Panc1 (cell line): ENCODE measurements around the gene SLC6A19. TPM values are rescaled to one million over a fixed set of nuclear protein-coding genes. Genes with fewer than 3 reads are reported as not detected.

Experiments used
- ATAC-seq: fragments of 200-7000 bp; cut with Tn5 transposase; 2 replicates; pipeline ENCODE4 v1.9.1; 2020; ENCODE audit warnings: mild to moderate bottlenecking, moderate library complexity
- BruUV-seq: library from RNA; stranded (reverse); fragments of 400-500 nt; replicated peaks from 2 replicates; lab custom pipeline; 2021; lab: Mats Ljungman, UMichigan
- CTCF ChIA-PET: fragments of 300-600 bp; sonication (Branson Sonifier 250); formaldehyde crosslinking; loops from one replicate; lab custom pipeline; 2022; ENCODE audit warnings: antibody characterized with exemption; lab: Charles Lee
- POLR2A ChIA-PET: fragments of 300-600 bp; sonication (Branson Sonifier 250); formaldehyde crosslinking; loops from one replicate; lab custom pipeline; 2022; ENCODE audit warnings: antibody characterized with exemption; lab: Charles Lee
- DNase-seq: peaks from one replicate; pipeline ENCODE4 v3.0.0-alpha.2; 2010; ENCODE audit warnings: low read depth, low spot score
- H3K27ac ChIP-seq: 2 replicates; pipeline ENCODE4 v1.5.1; 2011; ENCODE audit warnings: mild to moderate bottlenecking, low read length, inconsistent platforms
- H3K27me3 ChIP-seq: fragments of 200-500 bp; sonication (Bioruptor generic); 2 replicates; pipeline ENCODE4 v1.6.0; 2014; ENCODE audit warnings: low read length, inconsistent platforms; ENCODE audit not compliant: control insufficient read depth, insufficient read depth
- H3K36me3 ChIP-seq: fragments of 200-500 bp; sonication (Bioruptor generic); 2 replicates; pipeline ENCODE4 v1.5.1; 2014; ENCODE audit warnings: inconsistent platforms, mild to moderate bottlenecking, low read length, moderate library complexity; ENCODE audit not compliant: control insufficient read depth, insufficient read depth
- H3K4me1 ChIP-seq: 2 replicates; pipeline ENCODE4 v1.5.1; 2011; ENCODE audit warnings: inconsistent platforms, mild to moderate bottlenecking, low read length, moderate library complexity; ENCODE audit not compliant: control insufficient read depth, insufficient read depth
- H3K4me3 ChIP-seq, 2 experiments: 2 replicates each; pipeline ENCODE4 v1.5.1; 2011 to 2012; ENCODE audit warnings: low read depth in 2 of 2, low read length in 2 of 2, mild to moderate bottlenecking in 2 of 2, inconsistent platforms in 1 of 2, moderate library complexity in 1 of 2
- H3K9me3 ChIP-seq: fragments of 200-500 bp; sonication (Bioruptor generic); 2 replicates; pipeline ENCODE4 v1.5.1; 2014; ENCODE audit warnings: low read depth, mild to moderate bottlenecking, inconsistent platforms, low read length, moderate library complexity; ENCODE audit not compliant: control insufficient read depth, insufficient read depth
- POLR2AphosphoS5 ChIP-seq: IDR thresholded peaks from 2 replicates; pipeline ENCODE4 v1.6.1; 2012; ENCODE audit warnings: mild to moderate bottlenecking, low read depth, low read length, moderate library complexity
- REST ChIP-seq, 2 experiments: IDR thresholded peaks; 2 replicates each; pipeline ENCODE4 v1.6.1; 2011 to 2012; ENCODE audit warnings: low read depth in 2 of 2, control low read depth in 1 of 2, low read length in 1 of 2, mild to moderate bottlenecking in 1 of 2, moderate library complexity in 1 of 2; ENCODE audit not compliant: insufficient read depth in 1 of 2
- SIN3A ChIP-seq: IDR thresholded peaks from 2 replicates; pipeline ENCODE4 v1.6.1; 2012; ENCODE audit warnings: low read depth, mild to moderate bottlenecking, low read length, moderate library complexity, borderline replicate concordance; ENCODE audit not compliant: insufficient read depth
- TCF7L2 ChIP-seq: IDR thresholded peaks from 2 replicates; pipeline ENCODE4 v1.6.1; 2011; ENCODE audit warnings: mild to moderate bottlenecking, low read depth, low read length, inconsistent platforms
- in situ Hi-C: cut with HindIII; loops from 2 replicates; pipeline ENCODE4 v1.10.0; 2016; ENCODE audit warnings: low sequenced_read_pairs, low pct_unique_long_range_greater_than_20kb
- intact Hi-C: fragments of 100-400 bp; cut with micrococcal nuclease; formaldehyde crosslinking; loops from one replicate; pipeline ENCODE4 v1.10.0; 2022; ENCODE audit not compliant: unreplicated experiment
- total RNA-seq: library from RNA; stranded (reverse); gene quantifications from one replicate; pipeline ENCODE4 v1.2.1, GENCODE V29; 2021; ENCODE audit not compliant: unreplicated experiment
- TF ChIP-seq, protein P1 (sequence below): fragments of 450-650 bp; IDR thresholded peaks from 2 replicates; pipeline ENCODE4 v1.5.1; 2017; ENCODE audit warnings: mild to moderate bottlenecking

The SLC6A19 gene
- total RNA-seq, 1 experiment from 2014 or later, result 0.23 TPM

DNA sequence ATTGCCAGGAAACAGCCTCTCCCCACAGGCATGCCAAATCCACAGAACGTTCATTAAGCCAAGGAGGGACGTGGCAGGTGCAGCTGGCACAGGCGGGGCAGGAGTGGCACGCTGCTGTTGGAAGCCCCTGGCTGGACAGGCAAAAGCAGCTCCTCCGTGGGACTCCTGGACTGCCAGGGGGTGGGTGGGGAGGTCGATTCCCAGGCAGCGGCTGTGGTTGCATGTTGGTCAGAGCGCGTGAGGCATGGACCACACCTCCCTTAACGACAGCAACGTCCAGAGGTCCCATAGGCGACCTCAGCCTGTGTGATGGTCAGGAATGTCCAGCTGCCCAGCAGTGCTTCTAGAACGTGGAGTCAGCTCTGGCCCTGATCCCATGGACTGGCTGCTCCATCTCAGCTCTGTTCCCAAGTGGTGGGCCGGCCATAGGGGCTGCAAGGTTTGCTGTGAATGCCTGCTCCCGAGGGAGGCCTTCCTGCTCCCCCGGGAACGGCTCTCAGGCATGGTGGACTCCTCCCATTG lies 6.9 kb downstream of the SLC6A19 start:
- Histone ChIP-seq H3K27me3 (no peaks in the 10 kb centered on the region), H3K36me3 (no peaks in the 10 kb centered on the region), H3K27ac (no peak overlapping the region), H3K9me3 (no peaks in the 10 kb centered on the region), H3K4me3 (no peak overlapping the region), H3K4me1 (no peaks in the 10 kb centered on the region; the same call in none of the 2 replicates)
- in situ Hi-C loops (no loop called here), intact Hi-C loops (no loop called here)
- DNase-seq (no peak), ATAC-seq (no peak)
- ChIA-PET CTCF (interaction anchor here (0.6 to 1.4 kb wide), 3 partner anchors 9 to 437 kb away, joined by 3 to 6 read pairs (median 3); no protein-coding TSS in a partner anchor), POLR2A (no interaction called here)
- BruUV-seq, result no TSS peak
- TF ChIP-seq SIN3A (no peak), POLR2AphosphoS5 (no peak), TCF7L2 (no peak), REST (IDR thresholded peaks at IDR 0.05; ENCODE audit: insufficient read depth in 1 of 2, low read depth in 2 of 2, low read length in 1 of 2) (no peak)
- TF ChIP-seq, protein P1, sequence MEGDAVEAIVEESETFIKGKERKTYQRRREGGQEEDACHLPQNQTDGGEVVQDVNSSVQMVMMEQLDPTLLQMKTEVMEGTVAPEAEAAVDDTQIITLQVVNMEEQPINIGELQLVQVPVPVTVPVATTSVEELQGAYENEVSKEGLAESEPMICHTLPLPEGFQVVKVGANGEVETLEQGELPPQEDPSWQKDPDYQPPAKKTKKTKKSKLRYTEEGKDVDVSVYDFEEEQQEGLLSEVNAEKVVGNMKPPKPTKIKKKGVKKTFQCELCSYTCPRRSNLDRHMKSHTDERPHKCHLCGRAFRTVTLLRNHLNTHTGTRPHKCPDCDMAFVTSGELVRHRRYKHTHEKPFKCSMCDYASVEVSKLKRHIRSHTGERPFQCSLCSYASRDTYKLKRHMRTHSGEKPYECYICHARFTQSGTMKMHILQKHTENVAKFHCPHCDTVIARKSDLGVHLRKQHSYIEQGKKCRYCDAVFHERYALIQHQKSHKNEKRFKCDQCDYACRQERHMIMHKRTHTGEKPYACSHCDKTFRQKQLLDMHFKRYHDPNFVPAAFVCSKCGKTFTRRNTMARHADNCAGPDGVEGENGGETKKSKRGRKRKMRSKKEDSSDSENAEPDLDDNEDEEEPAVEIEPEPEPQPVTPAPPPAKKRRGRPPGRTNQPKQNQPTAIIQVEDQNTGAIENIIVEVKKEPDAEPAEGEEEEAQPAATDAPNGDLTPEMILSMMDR, result no peak

GRCh38 chr5:1208743-1209488 lies 7.5 kb downstream of the SLC6A19 start:
- Histone ChIP-seq H3K4me3 (no peak overlapping the region), H3K4me1 (no peaks in the 10 kb centered on the region; the same call in none of the 2 replicates), H3K36me3 (no peaks in the 10 kb centered on the region), H3K9me3 (no peaks in the 10 kb centered on the region), H3K27me3 (no peaks in the 10 kb centered on the region), H3K27ac (no peak overlapping the region)
- ChIA-PET POLR2A (no interaction called here), CTCF (interaction anchor here (0.6 to 1.4 kb wide), 3 partner anchors 8 to 436 kb away, joined by 3 to 6 read pairs (median 3); no protein-coding TSS in a partner anchor)
- ATAC-seq (peak; percentile 82), DNase-seq (no peak)
- in situ Hi-C loops (no loop called here), intact Hi-C loops (no loop called here)
- no TSS peak for BruUV-seq
- TF ChIP-seq SIN3A, result no peak
- TF ChIP-seq, protein P1, result peak; percentile 93
